OCI-LY7 (cell line): ENCODE results near the gene INTU.

Source experiments
- CTCF ChIP-seq: fragments of 200-600 bp; sonication (generic); conservative IDR thresholded peaks from 2 replicates; pipeline ENCODE4 v1.5.1; 2014; ENCODE audit warnings: mild to moderate bottlenecking, antibody characterized with exemption, low read length, moderate library complexity, mixed read lengths
- EZH2phosphoT487 ChIP-seq: fragments of 200-600 bp; sonication (generic); IDR thresholded peaks from 2 replicates; pipeline ENCODE4 v1.6.1; 2018; ENCODE audit warnings: low read depth, borderline replicate concordance, mild to moderate bottlenecking, mixed run types, antibody characterized with exemption, low read length, moderate library complexity, mixed read lengths

GRCh38 chr4:127660284-127660885 lies 27.6 kb downstream of the INTU start:
- no peak for TF ChIP-seq CTCF
- TF ChIP-seq EZH2phosphoT487 = no peak
